A673 (cell line): ENCODE data around the gene QPCTL.

Experiments
- EZH2 ChIP-seq: fragments of 200-600 bp; sonication (generic); IDR thresholded peaks from 2 replicates; pipeline ENCODE4 v1.6.1; 2017; ENCODE audit warnings: borderline replicate concordance, low read depth, mild to moderate bottlenecking, mixed read lengths, antibody characterized with exemption, low read length; ENCODE audit not compliant: poor library complexity, severe bottlenecking
- TF ChIP-seq, protein P1 (sequence below): fragments of 300-800, 200-600 bp; sonication (generic); conservative IDR thresholded peaks from 2 replicates; pipeline ENCODE4 v1.5.1; 2017; ENCODE audit warnings: low read depth, mild to moderate bottlenecking, antibody characterized with exemption, low read length, moderate library complexity, mixed read lengths

DNA sequence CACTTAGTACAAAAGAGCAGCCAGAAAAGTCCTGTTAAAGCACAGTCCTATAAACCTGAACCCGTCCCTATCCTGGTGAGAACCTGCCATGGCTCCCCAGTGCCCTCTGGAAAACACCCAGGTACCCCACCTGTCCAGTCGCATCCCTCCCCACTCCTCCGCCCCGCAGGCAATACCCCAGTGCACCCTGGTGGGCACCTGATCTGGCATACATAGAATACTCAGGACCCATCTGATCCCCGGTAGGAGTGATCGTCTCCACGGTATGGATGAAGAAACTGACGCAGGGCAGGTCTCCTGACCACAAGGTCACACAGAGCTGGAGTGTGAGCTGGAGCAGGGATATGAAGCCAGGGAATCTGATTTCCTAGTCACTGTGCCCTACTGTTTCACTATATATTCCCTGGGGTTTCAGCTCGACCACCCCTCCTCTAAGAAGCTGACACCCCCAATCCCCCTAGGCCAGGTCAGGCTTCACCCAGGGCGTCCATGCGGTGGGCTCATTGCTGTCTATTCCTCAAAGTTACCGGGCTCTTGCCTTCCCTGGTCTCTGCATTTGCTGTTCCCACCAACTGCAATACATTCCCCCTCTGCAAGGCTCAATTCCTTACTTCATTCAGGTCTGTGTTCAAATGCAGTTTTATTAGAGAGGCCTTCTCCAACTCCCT is 25.7 kb downstream of the QPCTL start:
- TF ChIP-seq EZH2, result no peak
- TF ChIP-seq, protein P1, sequence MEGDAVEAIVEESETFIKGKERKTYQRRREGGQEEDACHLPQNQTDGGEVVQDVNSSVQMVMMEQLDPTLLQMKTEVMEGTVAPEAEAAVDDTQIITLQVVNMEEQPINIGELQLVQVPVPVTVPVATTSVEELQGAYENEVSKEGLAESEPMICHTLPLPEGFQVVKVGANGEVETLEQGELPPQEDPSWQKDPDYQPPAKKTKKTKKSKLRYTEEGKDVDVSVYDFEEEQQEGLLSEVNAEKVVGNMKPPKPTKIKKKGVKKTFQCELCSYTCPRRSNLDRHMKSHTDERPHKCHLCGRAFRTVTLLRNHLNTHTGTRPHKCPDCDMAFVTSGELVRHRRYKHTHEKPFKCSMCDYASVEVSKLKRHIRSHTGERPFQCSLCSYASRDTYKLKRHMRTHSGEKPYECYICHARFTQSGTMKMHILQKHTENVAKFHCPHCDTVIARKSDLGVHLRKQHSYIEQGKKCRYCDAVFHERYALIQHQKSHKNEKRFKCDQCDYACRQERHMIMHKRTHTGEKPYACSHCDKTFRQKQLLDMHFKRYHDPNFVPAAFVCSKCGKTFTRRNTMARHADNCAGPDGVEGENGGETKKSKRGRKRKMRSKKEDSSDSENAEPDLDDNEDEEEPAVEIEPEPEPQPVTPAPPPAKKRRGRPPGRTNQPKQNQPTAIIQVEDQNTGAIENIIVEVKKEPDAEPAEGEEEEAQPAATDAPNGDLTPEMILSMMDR, result no peak
